ENCODE data around the gene TMEM95.

The TMEM95 gene

DNA sequence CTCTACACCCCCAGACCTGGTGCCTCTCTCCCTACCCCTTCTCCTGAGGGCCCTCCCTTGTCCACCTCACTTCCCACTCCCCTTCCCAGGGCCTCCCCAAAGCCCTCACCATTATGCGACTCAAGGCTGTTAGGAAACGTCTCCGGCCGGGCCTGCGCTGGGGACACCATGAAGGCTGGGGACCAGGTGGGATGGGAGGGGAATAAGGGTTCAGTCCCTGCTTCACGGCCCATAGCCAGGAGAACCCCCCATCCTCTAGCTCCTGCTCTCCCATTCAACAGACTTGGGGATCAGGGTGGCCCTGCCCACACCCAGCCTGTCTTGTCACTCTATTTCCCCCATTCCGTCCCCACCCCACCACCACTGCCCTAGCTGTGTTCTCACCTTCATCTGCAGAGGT lies 27.9 kb upstream of the TMEM95 start:
- TF ChIP-seq ZFP30 (CRISPR knock-in tag; IDR thresholded peaks at IDR 0.05): no peak
- no peak for TF ChIP-seq ZNF565 (CRISPR knock-in tag; conservative IDR thresholded peaks at IDR 0.05; ENCODE audit: low read depth)
- no peak for TF ChIP-seq OSR1 (CRISPR knock-in tag; IDR thresholded peaks at IDR 0.05)
- TF ChIP-seq, protein P1, sequence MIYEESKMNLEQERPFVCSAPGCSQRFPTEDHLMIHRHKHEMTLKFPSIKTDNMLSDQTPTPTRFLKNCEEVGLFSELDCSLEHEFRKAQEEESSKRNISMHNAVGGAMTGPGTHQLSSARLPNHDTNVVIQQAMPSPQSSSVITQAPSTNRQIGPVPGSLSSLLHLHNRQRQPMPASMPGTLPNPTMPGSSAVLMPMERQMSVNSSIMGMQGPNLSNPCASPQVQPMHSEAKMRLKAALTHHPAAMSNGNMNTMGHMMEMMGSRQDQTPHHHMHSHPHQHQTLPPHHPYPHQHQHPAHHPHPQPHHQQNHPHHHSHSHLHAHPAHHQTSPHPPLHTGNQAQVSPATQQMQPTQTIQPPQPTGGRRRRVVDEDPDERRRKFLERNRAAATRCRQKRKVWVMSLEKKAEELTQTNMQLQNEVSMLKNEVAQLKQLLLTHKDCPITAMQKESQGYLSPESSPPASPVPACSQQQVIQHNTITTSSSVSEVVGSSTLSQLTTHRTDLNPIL (CRISPR knock-in tag; IDR thresholded peaks at IDR 0.05; ENCODE audit: low read depth): no peak
- ATAC-seq: no peak

DNA sequence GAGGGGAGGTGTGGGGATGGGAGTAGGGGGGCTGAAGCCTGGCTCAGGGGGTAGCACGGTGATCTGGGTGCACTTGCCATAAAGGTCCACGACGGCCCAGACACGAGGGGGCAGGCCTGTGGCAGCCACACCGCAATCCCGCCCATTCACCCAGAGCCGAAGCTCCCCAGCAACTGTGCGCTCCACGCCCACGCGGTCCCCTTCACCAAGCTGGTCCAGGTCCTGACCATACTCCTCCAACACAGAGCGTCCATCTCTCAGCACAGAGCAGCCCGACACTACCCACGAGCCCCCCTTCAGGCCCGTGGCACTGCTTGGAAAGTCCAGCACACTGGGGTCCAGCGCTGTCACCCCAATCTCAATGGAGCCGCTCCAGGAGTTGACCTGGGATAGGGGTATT lies 27.5 kb upstream of the TMEM95 start:
- TF ChIP-seq, protein P2, sequence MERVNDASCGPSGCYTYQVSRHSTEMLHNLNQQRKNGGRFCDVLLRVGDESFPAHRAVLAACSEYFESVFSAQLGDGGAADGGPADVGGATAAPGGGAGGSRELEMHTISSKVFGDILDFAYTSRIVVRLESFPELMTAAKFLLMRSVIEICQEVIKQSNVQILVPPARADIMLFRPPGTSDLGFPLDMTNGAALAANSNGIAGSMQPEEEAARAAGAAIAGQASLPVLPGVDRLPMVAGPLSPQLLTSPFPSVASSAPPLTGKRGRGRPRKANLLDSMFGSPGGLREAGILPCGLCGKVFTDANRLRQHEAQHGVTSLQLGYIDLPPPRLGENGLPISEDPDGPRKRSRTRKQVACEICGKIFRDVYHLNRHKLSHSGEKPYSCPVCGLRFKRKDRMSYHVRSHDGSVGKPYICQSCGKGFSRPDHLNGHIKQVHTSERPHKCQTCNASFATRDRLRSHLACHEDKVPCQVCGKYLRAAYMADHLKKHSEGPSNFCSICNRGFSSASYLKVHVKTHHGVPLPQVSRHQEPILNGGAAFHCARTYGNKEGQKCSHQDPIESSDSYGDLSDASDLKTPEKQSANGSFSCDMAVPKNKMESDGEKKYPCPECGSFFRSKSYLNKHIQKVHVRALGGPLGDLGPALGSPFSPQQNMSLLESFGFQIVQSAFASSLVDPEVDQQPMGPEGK (CRISPR knock-in tag; IDR thresholded peaks at IDR 0.05; ENCODE audit: borderline replicate concordance): no peak
- no peak for TF ChIP-seq PPARA (CRISPR knock-in tag; IDR thresholded peaks at IDR 0.05; ENCODE audit: borderline replicate concordance)
- ATAC-seq: no peak

DNA sequence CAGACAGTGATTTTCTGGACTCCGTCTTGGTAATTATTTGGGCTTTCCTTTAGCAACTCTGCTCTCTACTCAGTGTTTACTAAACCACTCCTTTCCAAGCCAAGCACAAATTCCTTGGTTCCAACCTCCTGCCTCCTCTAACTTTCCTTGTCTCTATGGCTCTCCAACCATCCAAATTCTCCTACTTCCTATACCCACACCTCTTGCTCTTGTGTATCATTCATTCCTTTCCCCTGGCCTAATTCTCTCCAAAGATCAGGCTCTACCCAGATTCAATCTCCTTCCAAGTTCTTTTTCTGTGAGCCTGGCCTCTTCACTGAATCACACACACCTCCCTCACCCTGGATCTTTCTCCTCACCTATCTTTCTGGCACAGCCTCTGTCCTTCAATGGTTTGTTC lies 26.9 kb upstream of the TMEM95 start:
- ATAC-seq: no peak
- TF ChIP-seq GLIS3 (CRISPR knock-in tag; IDR thresholded peaks at IDR 0.05) (no peak), OSR1 (CRISPR knock-in tag; IDR thresholded peaks at IDR 0.05) (no peak), ZNF8 (CRISPR knock-in tag; IDR thresholded peaks at IDR 0.05) (no peak), ZFP30 (CRISPR knock-in tag; IDR thresholded peaks at IDR 0.05) (no peak)
- TF ChIP-seq, protein P1 (CRISPR knock-in tag; IDR thresholded peaks at IDR 0.05; ENCODE audit: low read depth): no peak
- TF ChIP-seq, protein P3, sequence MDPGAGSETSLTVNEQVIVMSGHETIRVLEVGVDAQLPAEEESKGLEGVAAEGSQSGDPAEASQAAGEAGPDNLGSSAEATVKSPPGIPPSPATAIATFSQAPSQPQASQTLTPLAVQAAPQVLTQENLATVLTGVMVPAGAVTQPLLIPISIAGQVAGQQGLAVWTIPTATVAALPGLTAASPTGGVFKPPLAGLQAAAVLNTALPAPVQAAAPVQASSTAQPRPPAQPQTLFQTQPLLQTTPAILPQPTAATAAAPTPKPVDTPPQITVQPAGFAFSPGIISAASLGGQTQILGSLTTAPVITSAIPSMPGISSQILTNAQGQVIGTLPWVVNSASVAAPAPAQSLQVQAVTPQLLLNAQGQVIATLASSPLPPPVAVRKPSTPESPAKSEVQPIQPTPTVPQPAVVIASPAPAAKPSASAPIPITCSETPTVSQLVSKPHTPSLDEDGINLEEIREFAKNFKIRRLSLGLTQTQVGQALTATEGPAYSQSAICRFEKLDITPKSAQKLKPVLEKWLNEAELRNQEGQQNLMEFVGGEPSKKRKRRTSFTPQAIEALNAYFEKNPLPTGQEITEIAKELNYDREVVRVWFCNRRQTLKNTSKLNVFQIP (CRISPR knock-in tag; IDR thresholded peaks at IDR 0.05; ENCODE audit: borderline replicate concordance, low read depth): no peak

DNA sequence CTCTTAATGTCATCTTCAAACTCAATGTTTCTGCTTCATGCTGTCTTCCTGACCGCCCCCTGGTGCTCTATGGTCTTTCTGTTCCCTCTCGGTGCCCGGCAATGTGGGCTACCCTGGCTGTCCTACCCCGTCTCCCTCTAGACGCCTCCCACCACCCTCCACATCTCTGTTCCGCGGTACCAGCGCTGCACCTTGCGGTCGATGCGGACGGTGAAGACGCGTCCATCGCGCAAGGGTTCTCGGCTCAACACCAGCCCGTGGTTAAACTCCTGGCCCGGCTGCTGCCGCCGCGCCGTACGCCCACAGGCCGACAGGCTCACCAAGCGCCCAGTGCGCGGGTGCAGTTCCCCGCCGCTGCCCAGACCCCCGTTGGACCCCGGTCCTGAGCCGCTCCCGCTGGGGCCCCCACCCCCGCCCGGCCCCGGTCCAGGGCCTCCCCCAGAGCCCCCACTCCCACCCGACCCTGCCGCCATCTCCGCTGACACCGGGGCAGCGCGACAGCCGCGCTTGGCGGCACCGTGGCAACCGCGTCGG lies 26.0 kb upstream of the TMEM95 start, which contains the start of gene NEURL4:
Gene NEURL4, minus strand, starts transcription at position 496 of the 534 bp plus-strand sequence. Its CDS starts 23 bp downstream, at position 473.
- no peak for TF ChIP-seq TCF4 (CRISPR knock-in tag; IDR thresholded peaks at IDR 0.05; ENCODE audit: borderline replicate concordance)
- no peak for TF ChIP-seq ARNTL (CRISPR knock-in tag; IDR thresholded peaks at IDR 0.05; ENCODE audit: borderline replicate concordance, low read depth)
- TF ChIP-seq, protein P3 (CRISPR knock-in tag; IDR thresholded peaks at IDR 0.05; ENCODE audit: borderline replicate concordance, low read depth): no peak
- TF ChIP-seq, protein P4, sequence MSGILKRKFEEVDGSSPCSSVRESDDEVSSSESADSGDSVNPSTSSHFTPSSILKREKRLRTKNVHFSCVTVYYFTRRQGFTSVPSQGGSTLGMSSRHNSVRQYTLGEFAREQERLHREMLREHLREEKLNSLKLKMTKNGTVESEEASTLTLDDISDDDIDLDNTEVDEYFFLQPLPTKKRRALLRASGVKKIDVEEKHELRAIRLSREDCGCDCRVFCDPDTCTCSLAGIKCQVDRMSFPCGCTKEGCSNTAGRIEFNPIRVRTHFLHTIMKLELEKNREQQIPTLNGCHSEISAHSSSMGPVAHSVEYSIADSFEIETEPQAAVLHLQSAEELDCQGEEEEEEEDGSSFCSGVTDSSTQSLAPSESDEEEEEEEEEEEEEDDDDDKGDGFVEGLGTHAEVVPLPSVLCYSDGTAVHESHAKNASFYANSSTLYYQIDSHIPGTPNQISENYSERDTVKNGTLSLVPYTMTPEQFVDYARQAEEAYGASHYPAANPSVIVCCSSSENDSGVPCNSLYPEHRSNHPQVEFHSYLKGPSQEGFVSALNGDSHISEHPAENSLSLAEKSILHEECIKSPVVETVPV (CRISPR knock-in tag; IDR thresholded peaks at IDR 0.05): no peak
- no peak for TF ChIP-seq BACH2 (CRISPR knock-in tag; IDR thresholded peaks at IDR 0.05; ENCODE audit: borderline replicate concordance)
- TF ChIP-seq ZFP30 (CRISPR knock-in tag; IDR thresholded peaks at IDR 0.05): no peak
- peak; percentile 49 for ATAC-seq

DNA sequence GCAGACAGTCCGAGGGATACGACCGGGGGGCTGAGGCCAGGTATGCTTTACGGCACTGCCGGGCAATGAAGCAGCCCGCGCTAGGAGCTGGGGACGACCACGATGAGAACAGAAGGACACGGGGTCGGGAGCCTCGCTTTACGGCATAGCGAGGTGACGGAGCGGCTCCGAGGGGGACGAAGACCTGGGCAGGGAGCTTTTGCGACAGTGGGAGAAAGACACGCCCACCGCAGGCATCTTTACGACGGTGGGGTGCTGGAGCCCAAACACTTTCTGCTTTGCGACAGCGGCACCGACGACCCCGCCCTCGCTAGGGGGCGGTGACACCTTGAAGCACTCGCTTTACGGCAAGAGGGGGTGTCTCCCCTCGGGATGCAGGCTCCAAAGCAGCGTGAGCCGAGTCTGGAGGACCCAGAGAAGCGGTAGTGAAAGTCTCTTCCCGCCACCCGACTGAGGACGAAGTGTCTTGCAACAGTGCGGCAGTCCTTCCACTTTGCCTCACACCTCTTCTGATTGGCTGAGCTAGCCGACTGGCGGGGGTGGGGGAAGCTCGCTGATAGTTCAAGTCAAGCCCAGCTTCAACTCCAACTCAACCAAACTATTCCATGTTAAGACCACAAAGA lies 25.5 kb upstream of the TMEM95 start:
- no peak for TF ChIP-seq SNAI2 (CRISPR knock-in tag; IDR thresholded peaks at IDR 0.05)
- peak; percentile 80 for ATAC-seq
